HG03439 (cell line): ENCODE results near the gene CAPN15.
"Not testable (repeated sequence)": the region's sequence is repeated elsewhere in the genome, so short reads cannot be mapped to it uniquely, and the experiment has no call there.

Source experiments
- ATAC-seq: cut with Tn5 transposase; IDR thresholded peaks from one replicate; pipeline ENCODE4 v1.9.1; 2021; ENCODE audit warnings: mild to moderate bottlenecking, moderate library complexity; ENCODE audit not compliant: unreplicated experiment

CAPN15 gene

DNA sequence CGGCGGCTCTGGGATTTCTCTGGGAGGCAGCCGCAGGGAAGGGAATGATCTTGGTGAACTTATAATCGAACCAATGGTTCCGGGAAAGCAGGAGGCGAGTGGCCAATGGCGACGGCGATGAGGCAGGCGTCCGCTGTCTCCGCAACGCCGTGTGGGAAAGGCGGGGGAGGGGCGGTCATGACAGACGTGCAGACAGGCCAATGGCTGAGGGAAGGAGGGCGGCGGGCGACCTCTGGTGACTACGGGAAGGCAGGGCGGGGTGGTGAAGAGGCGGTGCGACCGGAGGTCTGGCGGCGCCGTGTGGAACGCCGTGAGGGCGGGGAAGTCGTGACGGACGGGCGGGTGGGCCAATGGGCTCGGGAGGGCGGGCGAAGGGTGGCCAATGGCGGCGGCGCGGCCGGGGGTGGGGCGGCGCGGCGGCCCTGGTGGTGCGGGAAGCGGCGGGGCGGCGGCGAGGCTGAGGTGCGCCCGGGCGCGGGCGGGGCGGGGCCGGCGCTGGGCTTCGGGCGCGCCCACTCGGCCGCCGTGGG is 62.2 kb downstream of the CAPN15 start, which contains the start of gene RAB40C:
Gene RAB40C (plus strand): TSS at position 409 of the 530 bp plus-strand sequence. CDS start 226 bp downstream, outside the sequence.
- peak; percentile 63 for ATAC-seq

DNA sequence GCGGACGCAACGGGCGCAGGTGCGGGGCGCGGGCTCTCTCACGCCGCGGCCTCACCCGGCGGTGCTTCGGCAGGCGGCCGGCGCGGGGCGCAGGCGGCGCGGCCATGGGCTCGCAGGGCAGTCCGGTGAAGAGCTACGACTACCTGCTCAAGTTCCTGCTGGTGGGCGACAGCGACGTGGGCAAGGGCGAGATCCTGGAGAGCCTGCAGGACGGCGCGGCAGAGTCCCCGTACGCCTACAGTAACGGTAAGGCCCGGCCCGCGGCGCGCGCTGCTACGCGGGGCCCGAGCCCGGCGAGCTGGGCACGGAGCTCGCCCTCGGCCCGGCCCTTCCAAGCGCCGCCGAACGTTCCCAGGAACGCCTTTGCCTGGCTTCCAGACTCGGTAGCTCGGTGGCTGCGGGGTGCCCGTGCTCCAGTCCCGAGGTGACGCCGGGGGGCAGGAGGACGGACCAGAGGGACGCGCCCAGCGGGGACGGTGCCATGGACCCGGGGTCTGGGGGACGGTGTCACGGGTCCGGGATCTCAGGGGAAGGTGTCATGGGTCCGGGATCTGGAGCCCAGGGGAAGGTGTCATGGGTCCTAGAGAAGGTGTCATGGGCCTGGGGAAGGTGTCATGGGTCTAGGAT is 62.8 kb downstream of the CAPN15 start:
- no peak for ATAC-seq

DNA sequence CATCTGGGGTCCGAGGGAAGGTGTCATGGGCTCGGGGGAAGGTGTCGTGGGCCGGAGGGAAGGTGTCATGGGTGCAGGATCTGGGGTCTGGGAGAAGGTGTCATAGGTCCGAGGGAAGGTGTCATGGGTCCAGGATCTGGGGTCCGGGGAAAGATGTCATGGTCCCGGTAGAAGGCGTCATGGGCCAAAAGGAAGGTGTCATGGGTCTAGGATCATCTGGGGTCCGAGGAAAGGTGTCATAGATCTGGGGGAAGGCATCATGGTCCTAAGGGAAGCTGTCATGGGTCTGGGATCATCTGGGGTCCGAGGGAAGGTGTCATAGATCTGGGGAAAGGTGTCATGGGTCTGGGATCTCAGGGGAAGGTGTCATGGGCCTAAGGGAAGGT is 63.3 kb downstream of the CAPN15 start:
- ATAC-seq: no peak

DNA sequence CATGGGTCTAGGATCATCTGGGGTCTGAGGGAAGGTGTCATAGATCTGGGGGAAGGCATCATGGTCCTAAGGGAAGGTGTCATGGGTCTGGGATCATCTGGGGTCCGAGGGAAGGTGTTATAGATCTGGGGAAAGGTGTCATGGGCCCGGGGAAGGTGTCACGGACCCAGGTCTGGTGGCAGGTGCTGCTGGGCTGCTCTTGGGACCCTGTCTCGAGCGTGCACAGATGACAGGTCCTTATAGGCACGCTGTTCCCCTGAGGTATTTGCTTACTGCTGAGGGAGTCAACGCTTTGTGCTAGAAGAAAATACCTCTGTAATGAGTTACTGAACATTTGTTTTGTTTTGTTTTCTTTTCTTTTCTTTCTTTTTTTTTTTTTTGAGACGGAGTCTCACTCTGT is 63.7 kb downstream of the CAPN15 start:
- no peak for ATAC-seq

DNA sequence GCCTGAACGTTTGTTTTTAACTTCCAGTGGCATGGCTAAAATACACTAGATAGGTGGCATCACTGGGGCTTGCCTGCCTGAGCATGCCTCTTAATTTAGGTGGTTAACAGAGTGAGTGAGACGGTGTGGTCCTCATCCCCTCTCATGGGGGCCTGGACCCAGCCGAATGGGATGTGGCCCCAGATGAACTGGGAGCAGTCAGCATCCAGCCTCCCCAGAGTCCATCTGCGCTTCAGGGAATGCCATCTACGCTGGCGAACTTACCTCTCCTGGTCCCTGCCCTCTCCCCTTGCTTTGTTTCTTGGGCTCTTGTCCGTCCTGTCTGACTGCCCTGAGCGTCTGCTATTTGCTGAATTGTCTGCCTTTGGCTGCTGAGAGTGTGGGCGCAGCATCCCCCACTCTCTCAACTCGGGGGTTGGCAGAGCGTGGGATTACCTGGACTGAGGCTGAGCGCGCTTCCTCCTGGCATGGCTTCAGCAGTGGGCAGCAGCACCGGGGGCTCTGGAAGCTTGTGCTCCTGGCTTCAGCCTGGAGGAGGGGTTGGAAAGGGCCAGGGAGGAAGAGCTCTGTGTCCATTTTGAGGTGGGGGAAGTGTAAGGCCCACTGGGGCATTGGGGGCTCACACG is 64.5 kb downstream of the CAPN15 start:
- no peak for ATAC-seq

DNA sequence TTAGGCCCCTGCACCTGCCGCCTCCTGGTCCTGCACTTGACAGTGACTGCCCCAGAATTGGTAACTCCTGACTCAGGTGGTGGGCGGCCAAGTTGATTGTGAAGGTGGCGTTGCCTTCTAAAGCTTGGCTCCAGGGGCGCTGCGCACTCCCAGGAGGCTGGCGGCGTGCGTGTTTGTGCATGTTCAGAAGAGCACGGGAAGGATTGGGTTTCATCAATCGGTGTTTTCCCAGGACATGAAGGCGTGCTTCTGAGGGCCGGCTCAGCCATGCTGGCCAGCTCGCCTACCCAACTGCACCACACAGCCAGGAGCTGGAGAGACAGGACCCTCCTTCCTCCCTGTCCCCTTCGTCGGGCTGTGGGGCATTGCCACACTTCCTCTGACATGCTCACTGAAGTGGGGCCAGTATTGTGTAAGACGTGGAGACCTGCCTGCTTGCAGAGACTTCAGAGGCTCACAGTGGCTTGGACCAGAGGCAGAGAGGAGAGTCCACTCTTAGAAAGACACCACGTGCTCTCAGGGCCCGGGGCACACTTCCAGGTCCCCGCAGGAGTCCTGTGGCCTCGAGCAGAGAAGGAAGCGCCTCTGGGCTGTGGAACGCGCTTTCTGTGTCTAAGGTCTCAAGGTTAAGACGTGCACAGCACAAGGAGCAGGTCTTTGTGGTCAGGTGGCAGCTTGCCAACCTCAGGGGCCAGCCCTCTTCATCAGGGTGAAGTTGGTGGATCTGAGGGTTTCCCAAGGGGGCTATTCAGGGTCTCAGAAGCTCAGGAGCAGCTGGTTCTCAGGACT is 65.2 kb downstream of the CAPN15 start:
- no peak for ATAC-seq

DNA sequence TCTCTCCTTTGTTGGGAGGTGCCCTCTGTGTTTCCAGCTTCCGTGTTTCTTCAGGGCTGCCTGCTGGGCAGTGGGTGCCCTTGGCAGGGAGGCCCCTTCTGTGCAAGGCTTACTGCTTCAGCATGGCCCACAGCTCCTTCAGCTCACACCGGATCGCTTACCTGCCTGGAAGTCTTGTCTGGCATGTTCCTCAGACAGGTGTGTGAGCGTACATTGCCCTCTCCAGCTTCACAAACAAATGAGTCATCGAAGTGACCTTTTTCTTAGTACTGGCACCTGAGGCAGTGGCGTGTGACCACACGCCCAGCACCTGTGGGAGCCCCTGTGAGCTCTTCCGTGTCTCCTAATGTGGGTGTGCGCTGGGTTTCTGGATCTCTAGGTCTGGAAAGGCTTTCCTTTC is 65.9 kb downstream of the CAPN15 start:
- no peak for ATAC-seq

DNA sequence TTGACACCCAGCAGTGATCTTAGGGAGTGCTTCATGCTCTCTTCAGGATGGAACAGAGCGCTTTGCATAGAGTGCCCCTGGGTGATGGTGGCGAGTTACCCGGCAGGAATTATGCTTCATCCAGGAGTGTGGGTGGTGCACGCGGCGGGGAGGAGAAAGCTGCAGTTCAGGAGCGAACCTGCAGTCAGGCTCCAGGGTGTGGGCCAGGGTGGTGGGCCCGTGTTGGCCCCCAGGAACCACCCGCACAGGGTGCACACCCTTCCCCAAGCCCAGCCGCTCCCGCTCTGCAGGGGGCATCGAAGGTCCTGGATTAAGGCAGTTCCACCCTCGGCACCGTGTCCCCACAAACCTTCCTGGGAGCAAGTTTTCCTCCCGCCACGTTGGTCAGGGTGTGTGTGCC is 66.3 kb downstream of the CAPN15 start:
- no peak for ATAC-seq

DNA sequence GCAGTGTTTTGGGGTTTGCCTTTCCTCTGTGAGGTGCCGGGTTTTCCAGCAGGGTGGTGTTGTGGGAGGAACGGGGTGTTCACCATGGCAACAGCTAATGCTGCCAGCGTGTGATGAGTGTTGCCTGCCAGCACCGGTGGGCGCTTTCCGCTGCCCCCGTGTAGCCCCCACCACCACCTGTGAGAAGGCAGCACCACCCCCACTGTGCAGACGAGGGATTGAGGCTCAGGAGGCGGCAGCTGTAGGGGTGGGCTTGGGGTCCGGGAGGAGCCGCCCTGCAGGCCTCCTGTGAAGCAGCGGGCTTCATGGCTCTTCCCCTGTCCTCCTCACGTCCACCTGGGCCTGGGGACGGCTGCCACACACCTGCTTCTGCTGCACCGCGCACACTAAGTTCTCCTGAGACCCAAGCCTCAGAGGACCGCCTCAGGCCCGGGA is 67.6 kb downstream of the CAPN15 start:
- no peak for ATAC-seq

DNA sequence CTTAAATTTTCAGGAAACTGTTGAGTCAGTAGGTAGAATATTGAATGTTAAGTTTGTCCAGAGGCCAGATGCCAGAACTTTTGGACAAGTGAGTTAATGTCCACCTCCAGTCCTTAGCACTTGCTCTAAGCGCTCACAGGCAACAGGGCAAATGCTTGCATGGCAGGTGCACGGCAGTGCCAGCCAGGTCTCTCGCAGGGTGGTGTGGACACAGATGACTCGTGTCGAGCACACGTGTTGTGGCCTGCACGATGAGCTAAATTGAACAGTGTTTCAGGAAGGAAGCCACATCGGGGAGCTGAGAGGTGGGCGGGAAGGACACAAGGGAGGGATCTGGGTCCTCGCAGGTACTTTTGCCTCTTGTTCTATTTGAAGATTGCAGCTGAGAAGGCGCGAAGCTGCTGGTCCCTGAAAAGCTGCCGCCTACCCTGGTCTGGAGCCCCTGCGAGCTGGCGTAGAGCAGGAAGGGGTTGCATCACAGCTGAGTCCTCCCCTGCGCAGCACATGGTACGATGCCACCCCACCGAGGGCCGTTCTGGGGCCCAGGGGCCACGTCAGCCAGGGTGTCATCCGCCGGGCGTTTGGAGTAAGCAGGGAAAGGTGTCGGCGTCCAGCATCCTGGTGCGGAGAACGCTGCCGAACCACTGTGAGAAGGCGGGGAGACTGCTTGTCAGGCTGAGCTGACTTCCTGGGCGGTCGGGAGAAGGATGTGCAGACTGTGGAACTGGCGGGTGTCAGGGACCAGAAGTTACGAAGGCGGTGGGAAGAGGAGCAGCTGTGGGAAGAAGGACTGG is 68.6 kb downstream of the CAPN15 start:
- ATAC-seq: no peak

DNA sequence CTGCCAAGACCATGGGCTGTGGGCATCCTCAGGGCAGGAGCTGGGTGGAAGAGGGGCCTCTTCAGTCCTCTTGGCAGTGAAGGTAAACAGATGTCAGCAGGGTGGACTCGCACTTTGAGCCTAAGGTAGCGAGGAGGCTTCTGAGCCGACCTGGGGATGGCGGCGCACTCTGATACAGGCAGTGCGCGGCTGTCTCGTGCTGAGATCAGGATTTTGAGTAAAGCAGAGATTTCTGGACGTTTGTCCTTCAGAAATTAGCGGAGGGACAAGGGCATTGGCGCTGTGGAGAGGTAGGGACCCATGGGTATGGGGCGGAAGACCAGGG is 69.2 kb downstream of the CAPN15 start:
- no peak for ATAC-seq

DNA sequence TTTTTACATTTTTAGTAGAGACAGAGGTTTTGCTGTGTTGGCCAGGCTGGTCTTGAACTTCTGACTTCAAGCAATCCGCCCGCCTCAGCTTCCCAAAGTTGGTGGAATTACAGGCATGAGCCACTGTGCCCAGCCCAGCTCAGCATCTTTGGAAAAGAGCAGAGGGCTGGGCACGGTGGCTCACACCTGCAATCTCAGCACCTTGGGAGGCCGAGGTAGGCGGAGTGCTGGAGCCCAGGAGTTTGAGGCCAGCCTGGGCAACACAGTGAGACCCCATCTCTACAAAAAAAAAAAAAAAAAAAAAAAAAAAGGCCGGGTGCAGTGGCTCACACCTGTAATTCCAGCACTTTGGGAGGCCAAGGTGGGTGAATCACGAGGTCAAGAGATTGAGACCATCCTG is 70.1 kb downstream of the CAPN15 start:
- not testable (repeated sequence) for ATAC-seq

DNA sequence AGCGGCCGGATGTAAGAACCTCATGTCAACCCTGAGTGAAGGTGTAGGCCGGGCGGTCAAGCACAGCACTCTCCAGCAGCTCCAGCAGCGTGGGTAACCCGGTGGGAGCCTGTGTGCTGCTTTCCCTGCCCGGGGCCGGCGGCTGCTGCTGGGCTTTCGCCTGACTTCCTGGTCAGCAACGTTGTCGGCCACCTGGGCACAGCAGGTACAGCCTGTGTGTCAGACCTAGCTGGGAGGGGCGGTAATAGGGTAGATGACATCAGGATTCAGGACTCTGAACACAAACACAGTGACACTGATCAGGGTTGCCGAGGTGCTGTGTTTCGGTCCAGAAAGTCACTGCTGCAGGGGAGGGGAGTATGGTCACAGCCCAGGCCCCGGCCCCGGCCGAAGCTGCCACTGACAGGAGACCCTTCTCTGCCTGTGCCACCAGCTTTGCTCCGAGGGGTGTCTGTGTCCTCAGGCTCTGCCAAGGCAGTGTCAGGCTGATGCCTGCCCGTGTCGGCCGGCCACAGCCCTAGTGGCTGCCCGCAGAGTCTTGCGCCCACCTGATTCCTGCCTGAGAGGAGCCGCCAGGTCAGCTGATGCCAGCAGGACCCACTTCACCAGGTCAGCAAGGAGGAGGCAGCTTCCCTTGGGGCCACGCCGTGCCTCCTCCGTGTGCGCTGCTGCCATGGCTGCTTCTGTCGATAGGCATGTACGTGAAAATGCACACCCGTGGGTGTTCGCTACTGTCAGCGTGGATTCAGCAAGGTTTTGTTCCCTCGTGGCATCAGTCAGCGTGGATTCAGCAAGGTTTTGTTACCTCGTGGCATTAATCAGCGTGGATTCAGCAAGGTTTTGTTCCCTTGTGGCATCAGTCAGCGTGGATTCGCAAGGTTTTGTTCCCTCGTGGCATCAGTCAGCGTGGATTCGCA is 71.6 kb downstream of the CAPN15 start:
- ATAC-seq: no peak

DNA sequence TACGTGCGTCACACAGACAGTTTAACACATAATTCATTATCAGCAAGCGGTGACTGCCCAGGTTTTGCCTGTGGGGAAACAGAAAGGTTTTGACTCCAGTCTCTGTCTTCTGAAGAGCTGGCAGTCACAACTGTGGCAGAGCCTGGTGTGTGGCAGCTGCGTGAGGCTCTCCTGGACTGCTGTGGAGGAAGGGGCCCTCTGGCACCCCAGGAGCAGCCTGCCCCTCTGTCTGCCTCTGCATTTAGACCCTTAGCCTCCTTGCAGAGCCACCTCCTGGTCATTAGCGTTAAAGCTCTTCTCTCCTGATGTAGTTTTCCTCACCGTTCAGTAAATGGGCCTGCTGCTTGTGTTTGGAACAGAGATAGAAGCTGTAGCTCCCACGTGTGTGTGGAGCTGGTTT is 73.3 kb downstream of the CAPN15 start:
- no peak for ATAC-seq

DNA sequence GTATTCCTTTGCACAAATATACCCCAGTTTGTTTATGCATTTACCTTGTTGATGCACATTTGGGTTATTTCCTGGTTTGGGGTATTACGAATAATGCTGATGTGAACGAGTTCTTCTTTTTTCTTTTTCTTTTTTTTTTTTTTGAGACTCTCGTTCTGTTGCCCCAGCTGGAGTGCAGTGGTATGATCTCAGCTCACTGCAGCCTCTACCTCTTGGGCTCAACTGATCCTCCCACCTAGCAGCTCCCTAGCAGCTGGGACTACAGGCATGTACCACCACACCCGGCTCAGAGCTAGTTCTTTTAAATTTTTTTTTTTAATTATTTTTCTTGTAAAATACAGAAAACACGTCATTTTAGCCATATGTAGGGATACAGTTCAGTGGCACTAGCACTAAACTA is 76.4 kb downstream of the CAPN15 start:
- ATAC-seq: no peak
